Esophagus squamous epithelium (tissue), 5 donors: ENCODE results near the gene PTPRG. TPM values are rescaled to one million over a fixed set of nuclear protein-coding genes. Genes with fewer than 3 reads are reported as not detected.

Source experiments
- DNase-seq: peaks from one replicate; lab custom pipeline; 2025; lab: John Stamatoyannopoulos, UW
- H3K27ac ChIP-seq, 4 donors: fragments of 200-600 bp; sonication (generic); one replicate each; pipeline ENCODE4 v1.5.1; 2016 to 2019; ENCODE audit warnings: mild to moderate bottlenecking in 1 of 4
- H3K27me3 ChIP-seq, 4 donors: fragments of 200-600 bp; sonication (generic); 1 replicate in 3 of 4; 2 replicates in 1 of 4; pipeline versions ENCODE4 v1.5.1 to v1.6.0; 2017 to 2021; ENCODE audit warnings: antibody characterized with exemption in 1 of 4
- H3K36me3 ChIP-seq, 3 donors: fragments of 200-600 bp; sonication (generic); one replicate each; pipeline ENCODE4 v1.5.1; 2016 to 2019
- H3K4me1 ChIP-seq, 3 donors: fragments of 200-600 bp; sonication (generic); one replicate each; pipeline ENCODE4 v1.5.1; 2017 to 2019
- H3K4me3 ChIP-seq, 4 donors: fragments of 200-600 bp; sonication (generic); 1 replicate in 3 of 4; 2 replicates in 1 of 4; pipeline ENCODE4 v1.5.1; 2016 to 2019; ENCODE audit warnings: mild to moderate bottlenecking in 2 of 4, moderate library complexity in 1 of 4
- H3K9me3 ChIP-seq, 3 donors: fragments of 200-600 bp; sonication (generic); one replicate each; pipeline ENCODE4 v1.5.1; 2016 to 2019
- CTCF ChIP-seq, 6 experiments: fragments of 450-650 bp in 4 of 6; fragments of 200-600 bp in 2 of 6; sonication (generic) in 2 of 6; IDR thresholded peaks; one replicate each; pipeline ENCODE4 v1.5.1; 2016 to 2019; ENCODE audit warnings: antibody characterized with exemption in 6 of 6, mild to moderate bottlenecking in 4 of 6, moderate library complexity in 4 of 6
- POLR2A ChIP-seq, 4 donors: fragments of 450-650 bp; IDR thresholded peaks; one replicate each; pipeline ENCODE4 v1.6.1; 2017; ENCODE audit warnings: antibody characterized with exemption in 4 of 4, mild to moderate bottlenecking in 4 of 4, moderate library complexity in 3 of 4
- WGBS, 2 donors: methylation state at CpG; one replicate each; pipeline ENCODE4 v1.1.5; 2018; 5-methylcytosine and 5-hydroxymethylcytosine counted together
- intact Hi-C: fragments of 100-400 bp; cut with DNase I; formaldehyde crosslinking; loops from one replicate; pipeline ENCODE4 v1.15.0; 2022
- total RNA-seq, 4 donors: library from RNA; depleted of rRNA; stranded (reverse); fragments of >200 nt; gene quantifications; one replicate each; pipeline ENCODE4 v1.1.0, GENCODE V29; 2016
- donor health status: DM: yes; HTN: yes; CAD: no.

Gene PTPRG
- total RNA-seq, 4 donors from 2014 or later = 3.7 to 42.2 (median 15.2) TPM

- WGBS, 2 donors = 36 to 39% methylated on average over 6 of the region's 6 CpGs
These were observed 640.2 kb downstream of the PTPRG start for GRCh38 chr3:62201438-62202035.

DNA sequence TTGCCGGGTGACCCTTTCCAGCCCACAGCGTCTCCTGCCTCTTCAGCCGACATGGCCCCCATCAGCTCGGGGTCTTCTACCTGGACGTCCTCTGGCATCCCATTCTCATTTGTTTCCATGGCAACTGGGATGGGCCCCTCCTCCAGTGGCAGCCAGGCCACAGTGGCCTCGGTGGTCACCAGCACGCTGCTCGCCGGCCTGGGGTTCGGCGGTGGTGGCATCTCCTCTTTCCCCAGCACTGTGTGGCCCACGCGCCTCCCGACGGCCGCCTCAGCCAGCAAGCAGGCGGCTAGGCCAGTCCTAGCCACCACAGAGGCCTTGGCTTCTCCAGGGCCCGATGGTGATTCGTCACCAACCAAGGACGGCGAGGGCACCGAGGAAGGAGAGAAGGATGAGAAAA, 641.8 kb downstream of the PTPRG start:
- intact Hi-C loops = loop anchor here (10.0 kb wide), 1 partner anchor 352 kb away; no protein-coding TSS in a partner anchor
- WGBS, 2 donors = 89 to 90% methylated on average over 5 to 9 of the region's 22 CpGs
- no peaks in the 10 kb centered on the region for H3K4me1 ChIP-seq
- no peaks in the 10 kb centered on the region for H3K27me3 ChIP-seq
- H3K4me3 ChIP-seq = no peak overlapping the region
- DNase-seq = no peak
- H3K27ac ChIP-seq = no peak overlapping the region
- H3K36me3 ChIP-seq = peaks cover 0 to 13% (median 0%) of the 10 kb centered on the region in 3 donors
- no peak for TF ChIP-seq CTCF (IDR thresholded peaks at IDR 0.05)
- TF ChIP-seq POLR2A (IDR thresholded peaks at IDR 0.05) = no peak
- no peaks in the 10 kb centered on the region for H3K9me3 ChIP-seq

More at GRCh38 chr3:62201438-62202035, 640.2 kb downstream of the PTPRG start:
- intact Hi-C loops = loop anchor here (10.0 kb wide), 1 partner anchor 353 kb away; no protein-coding TSS in a partner anchor
- Histone ChIP-seq H3K36me3 (peaks cover 0 to 13% (median 0%) of the 10 kb centered on the region in 3 donors), H3K27me3 (no peaks in the 10 kb centered on the region), H3K4me3 (no peak overlapping the region), H3K9me3 (no peaks in the 10 kb centered on the region), H3K4me1 (no peaks in the 10 kb centered on the region), H3K27ac (no peak overlapping the region)
- no peak for DNase-seq
- peak in 4 of 6 experiments; percentile 41 to 71 (median 48) for TF ChIP-seq CTCF (IDR thresholded peaks at IDR 0.05)
- TF ChIP-seq POLR2A (IDR thresholded peaks at IDR 0.05) = no peak

DNA sequence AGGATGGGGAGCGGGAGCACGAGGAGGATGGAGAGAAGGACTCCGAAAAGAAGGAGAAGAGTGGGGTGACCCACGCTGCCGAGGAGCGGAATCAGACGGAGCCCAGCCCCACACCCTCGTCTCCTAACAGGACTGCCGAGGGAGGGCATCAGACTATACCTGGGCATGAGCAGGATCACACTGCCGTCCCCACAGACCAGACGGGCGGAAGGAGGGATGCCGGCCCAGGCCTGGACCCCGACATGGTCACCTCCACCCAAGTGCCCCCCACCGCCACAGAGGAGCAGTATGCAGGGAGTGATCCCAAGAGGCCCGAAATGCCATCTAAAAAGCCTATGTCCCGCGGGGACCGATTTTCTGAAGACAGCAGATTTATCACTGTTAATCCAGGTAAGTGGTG, 642.2 kb downstream of the PTPRG start:
- H3K4me1 ChIP-seq = no peaks in the 10 kb centered on the region
- no peak overlapping the region for H3K27ac ChIP-seq
- H3K4me3 ChIP-seq = no peak overlapping the region
- WGBS, 2 donors = 94 to 95% methylated on average over 15 to 16 of the region's 19 CpGs
- H3K27me3 ChIP-seq = no peaks in the 10 kb centered on the region
- peaks cover 0 to 13% (median 0%) of the 10 kb centered on the region in 3 donors for H3K36me3 ChIP-seq
- H3K9me3 ChIP-seq = no peaks in the 10 kb centered on the region
- TF ChIP-seq CTCF (IDR thresholded peaks at IDR 0.05) = no peak
- TF ChIP-seq POLR2A (IDR thresholded peaks at IDR 0.05) = no peak
- intact Hi-C loops = loop anchor here (10.0 kb wide), 1 partner anchor 351 kb away; no protein-coding TSS in a partner anchor
- DNase-seq = no peak

DNA sequence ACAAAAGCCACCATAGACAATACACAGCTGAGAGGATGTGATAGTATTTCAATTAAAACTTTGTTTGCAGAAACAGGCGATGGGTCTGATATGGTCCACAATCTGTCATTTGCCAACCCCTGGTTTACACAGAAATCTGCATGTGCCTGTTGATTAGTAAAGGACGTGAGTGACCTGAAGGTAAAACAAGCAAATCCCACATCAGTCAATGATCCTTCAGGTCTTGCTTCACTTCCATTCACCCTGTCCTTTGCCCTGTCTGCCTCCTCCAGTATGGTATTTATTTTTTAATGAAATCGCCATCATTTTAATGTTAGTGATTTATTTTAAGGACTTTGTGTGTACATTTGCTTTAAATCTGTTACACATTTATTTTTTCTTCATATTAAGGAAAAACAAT, 645.8 kb downstream of the PTPRG start:
- 80 to 87% methylated on average over 3 of the region's 3 CpGs for WGBS, 2 donors
- intact Hi-C loops = loop anchor here (10.0 kb wide), 1 partner anchor 348 kb away; no protein-coding TSS in a partner anchor

More for the DNA sequence above, 645.8 kb downstream of the PTPRG start:
- TF ChIP-seq POLR2A (IDR thresholded peaks at IDR 0.05) (no peak), CTCF (IDR thresholded peaks at IDR 0.05) (no peak)
- peaks cover 0 to 13% (median 0%) of the 10 kb centered on the region in 3 donors for H3K36me3 ChIP-seq
- H3K27me3 ChIP-seq = no peaks in the 10 kb centered on the region
- no peak overlapping the region for H3K4me3 ChIP-seq
- H3K27ac ChIP-seq = no peak overlapping the region
- H3K4me1 ChIP-seq = no peaks in the 10 kb centered on the region
- H3K9me3 ChIP-seq = no peaks in the 10 kb centered on the region
- no peak for DNase-seq
